HL-60 (cell line): ENCODE results near the gene CDH5.

Source experiments
- DNase-seq, 2 experiments: peaks; one replicate each; pipeline ENCODE4 v3.0.0-alpha.2; 2010 to 2020; ENCODE audit warnings: low read depth in 1 of 2, low spot score in 1 of 2
- H3K27ac ChIP-seq: fragments of 250-450 bp; sonication (Bioruptor Pico); replicated peaks from 2 replicates; pipeline ENCODE4 v1.5.1; 2020; ENCODE audit warnings: mild to moderate bottlenecking, moderate library complexity
- H3K27me3 ChIP-seq: fragments of 250-450 bp; sonication (Bioruptor Pico); 2 replicates; pipeline ENCODE4 v1.5.1; 2021; ENCODE audit warnings: mild to moderate bottlenecking, moderate library complexity; ENCODE audit not compliant: insufficient read depth, poor library complexity, severe bottlenecking
- H3K4me3 ChIP-seq: replicated peaks from 2 replicates; pipeline ENCODE4 v1.5.1; 2011; ENCODE audit warnings: mild to moderate bottlenecking, control low read depth, low read length; ENCODE audit not compliant: insufficient read depth
- GABPA ChIP-seq: IDR thresholded peaks from 2 replicates; pipeline ENCODE4 v1.6.1; 2012; ENCODE audit warnings: low read depth
- POLR2AphosphoS5 ChIP-seq: IDR thresholded peaks from 2 replicates; pipeline ENCODE4 v1.6.1; 2012; ENCODE audit warnings: low read depth
- SPI1 ChIP-seq: IDR thresholded peaks from 2 replicates; pipeline ENCODE4 v1.6.1; 2012; ENCODE audit warnings: low read depth, mild to moderate bottlenecking, borderline replicate concordance
- TF ChIP-seq, protein P1 (sequence below): IDR thresholded peaks from one replicate; pipeline ENCODE4 v1.5.1; 2011; ENCODE audit warnings: low read length, control low read depth, inconsistent platforms; ENCODE audit not compliant: insufficient read depth
- TF ChIP-seq, protein P2 (sequence below): IDR thresholded peaks from 2 replicates; pipeline ENCODE4 v1.6.1; 2012; ENCODE audit warnings: low read depth; ENCODE audit not compliant: insufficient replicate concordance

CDH5 gene

GRCh38 chr16:66414891-66415290, 48.4 kb downstream of the CDH5 start:
- no peak for DNase-seq
- Histone ChIP-seq H3K27ac (no peak overlapping the region), H3K27me3 (no peaks in the 10 kb centered on the region), H3K4me3 (no peak overlapping the region)
- TF ChIP-seq POLR2AphosphoS5 (no peak), SPI1 (no peak), GABPA (no peak)
- TF ChIP-seq, protein P1, sequence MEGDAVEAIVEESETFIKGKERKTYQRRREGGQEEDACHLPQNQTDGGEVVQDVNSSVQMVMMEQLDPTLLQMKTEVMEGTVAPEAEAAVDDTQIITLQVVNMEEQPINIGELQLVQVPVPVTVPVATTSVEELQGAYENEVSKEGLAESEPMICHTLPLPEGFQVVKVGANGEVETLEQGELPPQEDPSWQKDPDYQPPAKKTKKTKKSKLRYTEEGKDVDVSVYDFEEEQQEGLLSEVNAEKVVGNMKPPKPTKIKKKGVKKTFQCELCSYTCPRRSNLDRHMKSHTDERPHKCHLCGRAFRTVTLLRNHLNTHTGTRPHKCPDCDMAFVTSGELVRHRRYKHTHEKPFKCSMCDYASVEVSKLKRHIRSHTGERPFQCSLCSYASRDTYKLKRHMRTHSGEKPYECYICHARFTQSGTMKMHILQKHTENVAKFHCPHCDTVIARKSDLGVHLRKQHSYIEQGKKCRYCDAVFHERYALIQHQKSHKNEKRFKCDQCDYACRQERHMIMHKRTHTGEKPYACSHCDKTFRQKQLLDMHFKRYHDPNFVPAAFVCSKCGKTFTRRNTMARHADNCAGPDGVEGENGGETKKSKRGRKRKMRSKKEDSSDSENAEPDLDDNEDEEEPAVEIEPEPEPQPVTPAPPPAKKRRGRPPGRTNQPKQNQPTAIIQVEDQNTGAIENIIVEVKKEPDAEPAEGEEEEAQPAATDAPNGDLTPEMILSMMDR = no peak
- TF ChIP-seq, protein P2, sequence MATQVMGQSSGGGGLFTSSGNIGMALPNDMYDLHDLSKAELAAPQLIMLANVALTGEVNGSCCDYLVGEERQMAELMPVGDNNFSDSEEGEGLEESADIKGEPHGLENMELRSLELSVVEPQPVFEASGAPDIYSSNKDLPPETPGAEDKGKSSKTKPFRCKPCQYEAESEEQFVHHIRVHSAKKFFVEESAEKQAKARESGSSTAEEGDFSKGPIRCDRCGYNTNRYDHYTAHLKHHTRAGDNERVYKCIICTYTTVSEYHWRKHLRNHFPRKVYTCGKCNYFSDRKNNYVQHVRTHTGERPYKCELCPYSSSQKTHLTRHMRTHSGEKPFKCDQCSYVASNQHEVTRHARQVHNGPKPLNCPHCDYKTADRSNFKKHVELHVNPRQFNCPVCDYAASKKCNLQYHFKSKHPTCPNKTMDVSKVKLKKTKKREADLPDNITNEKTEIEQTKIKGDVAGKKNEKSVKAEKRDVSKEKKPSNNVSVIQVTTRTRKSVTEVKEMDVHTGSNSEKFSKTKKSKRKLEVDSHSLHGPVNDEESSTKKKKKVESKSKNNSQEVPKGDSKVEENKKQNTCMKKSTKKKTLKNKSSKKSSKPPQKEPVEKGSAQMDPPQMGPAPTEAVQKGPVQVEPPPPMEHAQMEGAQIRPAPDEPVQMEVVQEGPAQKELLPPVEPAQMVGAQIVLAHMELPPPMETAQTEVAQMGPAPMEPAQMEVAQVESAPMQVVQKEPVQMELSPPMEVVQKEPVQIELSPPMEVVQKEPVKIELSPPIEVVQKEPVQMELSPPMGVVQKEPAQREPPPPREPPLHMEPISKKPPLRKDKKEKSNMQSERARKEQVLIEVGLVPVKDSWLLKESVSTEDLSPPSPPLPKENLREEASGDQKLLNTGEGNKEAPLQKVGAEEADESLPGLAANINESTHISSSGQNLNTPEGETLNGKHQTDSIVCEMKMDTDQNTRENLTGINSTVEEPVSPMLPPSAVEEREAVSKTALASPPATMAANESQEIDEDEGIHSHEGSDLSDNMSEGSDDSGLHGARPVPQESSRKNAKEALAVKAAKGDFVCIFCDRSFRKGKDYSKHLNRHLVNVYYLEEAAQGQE = no peak

DNA sequence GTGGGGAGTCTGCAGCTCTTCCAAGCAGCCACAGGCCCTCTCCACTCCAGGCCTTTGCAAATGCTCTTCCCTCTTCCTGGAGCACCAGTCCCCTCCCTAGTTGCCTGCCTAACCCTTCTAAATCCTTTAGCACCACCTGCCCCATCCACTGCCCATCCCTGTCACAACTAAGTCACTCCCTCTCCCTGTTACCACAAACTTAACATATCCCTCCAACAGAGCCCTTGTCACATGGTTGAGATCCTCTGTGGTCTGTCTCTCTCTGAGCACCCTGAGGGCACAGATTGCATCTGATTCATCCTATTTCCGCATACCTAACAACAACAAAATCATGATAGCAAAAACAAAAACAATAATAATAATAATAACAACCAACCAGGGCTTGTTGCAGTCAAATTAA, 49.6 kb downstream of the CDH5 start:
- H3K27me3 ChIP-seq = no peaks in the 10 kb centered on the region
- H3K27ac ChIP-seq = no peak overlapping the region
- no peak for DNase-seq
- H3K4me3 ChIP-seq = no peak overlapping the region
- TF ChIP-seq, protein P1 = no peak
- no peak for TF ChIP-seq POLR2AphosphoS5
- no peak for TF ChIP-seq SPI1
- no peak for TF ChIP-seq GABPA
- TF ChIP-seq, protein P2 = no peak

GRCh38 chr16:66416939-66417700, 50.6 kb downstream of the CDH5 start:
- no peak overlapping the region for H3K27ac ChIP-seq
- TF ChIP-seq, protein P2 = no peak
- TF ChIP-seq, protein P1 = no peak
- no peak for TF ChIP-seq POLR2AphosphoS5
- TF ChIP-seq SPI1 = no peak
- no peak for TF ChIP-seq GABPA
- DNase-seq = no peak
- no peaks in the 10 kb centered on the region for H3K27me3 ChIP-seq
- no peak overlapping the region for H3K4me3 ChIP-seq
